ENCODE results near the gene ABHD13. TPM values are rescaled to one million over a fixed set of nuclear protein-coding genes. Genes with fewer than 3 reads are reported as not detected.

The ABHD13 gene
- total RNA-seq, 1 experiment from 2014 or later = 4.1 TPM

GRCh38 chr13:108182652-108183051 is 35.5 kb upstream of the ABHD13 start:
- no peak for DNase-seq (ENCODE audit: low read depth, low spot score)
- H4K20me1 ChIP-seq (ENCODE audit: insufficient read depth) = no peaks in the 10 kb centered on the region
- no peak overlapping the region for H3K4me3 ChIP-seq (replicated peaks in 1 of 2; ENCODE audit: low read depth in 1 of 2, low read length in 2 of 2)
- no peak overlapping the region for H3K4me2 ChIP-seq (ENCODE audit: low read length)
- no peak for TF ChIP-seq ZFX (IDR thresholded peaks at IDR 0.05)
- no peak for TF ChIP-seq EZH2 (IDR thresholded peaks at IDR 0.05)
- no peak for TF ChIP-seq CBX3 (IDR thresholded peaks at IDR 0.05; ENCODE audit: low read depth)
- no peak for TF ChIP-seq EGR1 (IDR thresholded peaks at IDR 0.05; ENCODE audit: low read depth)
- no peak overlapping the region for H2AFZ ChIP-seq (ENCODE audit: low read depth, low read length, poor library complexity, severe bottlenecking)
- H3K27ac ChIP-seq (ENCODE audit: low read depth, low read length) = no peak overlapping the region
- no TSS peak for BruUV-seq (replicated peaks)
- H3K9me3 ChIP-seq (ENCODE audit: control insufficient read depth in 1 of 2, insufficient read depth in 1 of 2, low read depth in 1 of 2, low read length in 2 of 2) = no peaks in the 10 kb centered on the region
- no peak for ATAC-seq
- H3K4me1 ChIP-seq (ENCODE audit: control insufficient read depth in 1 of 2, insufficient read depth in 2 of 2, low read length in 2 of 2) = no peaks in the 10 kb centered on the region
- CTCF ChIA-PET = no interaction called here
- RAD21 ChIA-PET (ENCODE audit: low non-redundant PET in 1 of 2, low total read pairs in 2 of 2, uncharacterized antibody in 2 of 2, unreplicated experiment in 2 of 2) = no interaction called here
- no peaks in the 10 kb centered on the region for H3K27me3 ChIP-seq (ENCODE audit: insufficient read depth, low read length)
- no peaks in the 10 kb centered on the region for H3K9me2 ChIP-seq (ENCODE audit: insufficient read depth)
- POLR2A ChIA-PET = no interaction called here
- no peak overlapping the region for H3K9ac ChIP-seq (ENCODE audit: low read length)
- no peaks in the 10 kb centered on the region for H3K79me2 ChIP-seq (ENCODE audit: insufficient read depth, low read length)
- intact Hi-C loops (cut with micrococcal nuclease) = no loop called here
- no peaks in the 10 kb centered on the region for H3K36me3 ChIP-seq (ENCODE audit: control insufficient read depth in 1 of 2, insufficient read depth in 2 of 2, low read length in 2 of 2)

- no peaks in the 10 kb centered on the region for H3K36me3 ChIP-seq (ENCODE audit: control insufficient read depth in 1 of 2, insufficient read depth in 2 of 2, low read length in 2 of 2)
- no peak overlapping the region for H3K27ac ChIP-seq (ENCODE audit: low read depth, low read length)
- ChIA-PET POLR2A (no interaction called here), CTCF (no interaction called here), RAD21 (ENCODE audit: low non-redundant PET in 1 of 2, low total read pairs in 2 of 2, uncharacterized antibody in 2 of 2, unreplicated experiment in 2 of 2) (no interaction called here)
- H3K9me2 ChIP-seq (ENCODE audit: insufficient read depth) = no peaks in the 10 kb centered on the region
- ATAC-seq (no peak), DNase-seq (ENCODE audit: low read depth, low spot score) (no peak)
- H2AFZ ChIP-seq (ENCODE audit: low read depth, low read length, poor library complexity, severe bottlenecking) = no peak overlapping the region
- no peaks in the 10 kb centered on the region for H3K79me2 ChIP-seq (ENCODE audit: insufficient read depth, low read length)
- no peak overlapping the region for H3K9ac ChIP-seq (ENCODE audit: low read length)
- H3K4me3 ChIP-seq (replicated peaks in 1 of 2; ENCODE audit: low read depth in 1 of 2, low read length in 2 of 2) = no peak overlapping the region
- H3K9me3 ChIP-seq (ENCODE audit: control insufficient read depth in 1 of 2, insufficient read depth in 1 of 2, low read depth in 1 of 2, low read length in 2 of 2) = no peaks in the 10 kb centered on the region
- intact Hi-C loops (cut with micrococcal nuclease) = no loop called here
- H3K4me1 ChIP-seq (ENCODE audit: control insufficient read depth in 1 of 2, insufficient read depth in 2 of 2, low read length in 2 of 2) = no peaks in the 10 kb centered on the region
- H4K20me1 ChIP-seq (ENCODE audit: insufficient read depth) = no peaks in the 10 kb centered on the region
- BruUV-seq (replicated peaks) = no TSS peak
- peaks cover 5% of the 10 kb centered on the region; the same call in 1 of the 2 replicates for H3K27me3 ChIP-seq (ENCODE audit: insufficient read depth, low read length)
- no peak overlapping the region for H3K4me2 ChIP-seq (ENCODE audit: low read length)
- TF ChIP-seq EGR1 (IDR thresholded peaks at IDR 0.05; ENCODE audit: low read depth) = no peak
- no peak for TF ChIP-seq SIN3A (IDR thresholded peaks at IDR 0.05; ENCODE audit: low read depth)
- no peak for TF ChIP-seq FOSL1 (IDR thresholded peaks at IDR 0.05; ENCODE audit: low read depth)
- no peak for TF ChIP-seq SP1 (IDR thresholded peaks at IDR 0.05; ENCODE audit: low read depth)
- TF ChIP-seq CTCF (IDR thresholded peaks at IDR 0.05 in 2 of 3, conservative IDR thresholded peaks at IDR 0.05 in 1 of 3; ENCODE audit: borderline replicate concordance in 1 of 3, insufficient read depth in 1 of 3, low read depth in 2 of 3, low read length in 2 of 3) = no peak
- TF ChIP-seq EZH2 (IDR thresholded peaks at IDR 0.05) = no peak
- TF ChIP-seq JUND (IDR thresholded peaks at IDR 0.05) = no peak
- no peak for TF ChIP-seq POLR2A (IDR thresholded peaks at IDR 0.05; ENCODE audit: borderline replicate concordance, extremely low read depth, insufficient read depth, insufficient read length)
- TF ChIP-seq CBX3 (IDR thresholded peaks at IDR 0.05; ENCODE audit: low read depth) = no peak
- TF ChIP-seq ZNF274 (IDR thresholded peaks at IDR 0.05; ENCODE audit: low read depth, low read length) = no peak
- no peak for TF ChIP-seq EZH2phosphoT487 (IDR thresholded peaks at IDR 0.05; ENCODE audit: borderline replicate concordance)
- no peak for TF ChIP-seq ATF3 (IDR thresholded peaks at IDR 0.05)
- TF ChIP-seq MAX (IDR thresholded peaks at IDR 0.05) = no peak
- no peak for TF ChIP-seq SRF (IDR thresholded peaks at IDR 0.05; ENCODE audit: low read depth)
- TF ChIP-seq, protein P1, sequence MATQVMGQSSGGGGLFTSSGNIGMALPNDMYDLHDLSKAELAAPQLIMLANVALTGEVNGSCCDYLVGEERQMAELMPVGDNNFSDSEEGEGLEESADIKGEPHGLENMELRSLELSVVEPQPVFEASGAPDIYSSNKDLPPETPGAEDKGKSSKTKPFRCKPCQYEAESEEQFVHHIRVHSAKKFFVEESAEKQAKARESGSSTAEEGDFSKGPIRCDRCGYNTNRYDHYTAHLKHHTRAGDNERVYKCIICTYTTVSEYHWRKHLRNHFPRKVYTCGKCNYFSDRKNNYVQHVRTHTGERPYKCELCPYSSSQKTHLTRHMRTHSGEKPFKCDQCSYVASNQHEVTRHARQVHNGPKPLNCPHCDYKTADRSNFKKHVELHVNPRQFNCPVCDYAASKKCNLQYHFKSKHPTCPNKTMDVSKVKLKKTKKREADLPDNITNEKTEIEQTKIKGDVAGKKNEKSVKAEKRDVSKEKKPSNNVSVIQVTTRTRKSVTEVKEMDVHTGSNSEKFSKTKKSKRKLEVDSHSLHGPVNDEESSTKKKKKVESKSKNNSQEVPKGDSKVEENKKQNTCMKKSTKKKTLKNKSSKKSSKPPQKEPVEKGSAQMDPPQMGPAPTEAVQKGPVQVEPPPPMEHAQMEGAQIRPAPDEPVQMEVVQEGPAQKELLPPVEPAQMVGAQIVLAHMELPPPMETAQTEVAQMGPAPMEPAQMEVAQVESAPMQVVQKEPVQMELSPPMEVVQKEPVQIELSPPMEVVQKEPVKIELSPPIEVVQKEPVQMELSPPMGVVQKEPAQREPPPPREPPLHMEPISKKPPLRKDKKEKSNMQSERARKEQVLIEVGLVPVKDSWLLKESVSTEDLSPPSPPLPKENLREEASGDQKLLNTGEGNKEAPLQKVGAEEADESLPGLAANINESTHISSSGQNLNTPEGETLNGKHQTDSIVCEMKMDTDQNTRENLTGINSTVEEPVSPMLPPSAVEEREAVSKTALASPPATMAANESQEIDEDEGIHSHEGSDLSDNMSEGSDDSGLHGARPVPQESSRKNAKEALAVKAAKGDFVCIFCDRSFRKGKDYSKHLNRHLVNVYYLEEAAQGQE (IDR thresholded peaks at IDR 0.05; ENCODE audit: low read depth) = no peak
Measured at GRCh38 chr13:108185223-108185622, 33.0 kb upstream of the ABHD13 start.

All from HCT116 (cell line).